ENCODE data around the gene UBTD1. TPM values are rescaled to one million over a fixed set of nuclear protein-coding genes. Genes with fewer than 3 reads are reported as not detected.

Gene UBTD1
- polyA plus RNA-seq, 1 donor (not counting 4 experiments of a cell fraction or from before 2014, with no cell fraction given) = 12.0 TPM

DNA sequence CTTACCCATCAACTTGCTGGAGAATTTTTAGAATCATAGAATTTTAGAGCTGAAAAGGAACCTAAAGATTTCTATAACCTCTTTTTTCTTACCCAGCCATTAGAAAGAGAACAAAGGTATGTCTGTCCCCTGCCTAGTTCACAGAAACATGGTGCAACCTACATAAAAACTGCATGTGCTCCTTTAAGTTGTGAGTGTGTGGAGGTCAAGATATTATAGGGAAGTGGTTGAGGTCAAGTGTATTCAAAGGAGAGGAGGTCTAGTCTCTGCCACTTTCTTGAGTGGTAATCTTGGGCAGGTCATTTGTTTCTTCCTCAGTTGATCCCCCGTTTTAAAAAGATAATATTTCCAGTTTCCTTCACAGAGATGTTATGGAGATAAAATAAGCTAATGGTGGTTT, 6.4 kb downstream of the UBTD1 start:
- Histone ChIP-seq H3K9me1 (ENCODE audit: control insufficient read depth, extremely low read depth, insufficient read depth, low read length) (peaks cover 4% of the 10 kb centered on the region), H3K4me2 (ENCODE audit: control insufficient read depth, extremely low read depth, insufficient read depth, low read depth, low read length) (no peak overlapping the region), H3K4me1 (ENCODE audit: control insufficient read depth, extremely low read depth, insufficient read depth, low read length) (peaks cover 16% of the 10 kb centered on the region), H4K20me1 (ENCODE audit: control insufficient read depth, extremely low read depth, insufficient read depth, low read length) (peaks cover 5% of the 10 kb centered on the region), H3K27me3 (ENCODE audit: control insufficient read depth, extremely low read depth, insufficient read depth, low read length) (no peaks in the 10 kb centered on the region), H3K27ac (ENCODE audit: control insufficient read depth, insufficient read depth, low read length) (no peak overlapping the region), H2AFZ (ENCODE audit: control insufficient read depth, low read length) (no peak overlapping the region), H3K36me3 (ENCODE audit: control insufficient read depth in 2 of 2, extremely low read depth in 1 of 2, insufficient read depth in 2 of 2, low read length in 2 of 2) (peaks cover 0 to 2% of the 10 kb centered on the region in 2 experiments), H3K9ac (ENCODE audit: control insufficient read depth, extremely low read depth, insufficient read depth, low read length) (no peak overlapping the region), H3K4me3 (ENCODE audit: control insufficient read depth in 2 of 3, extremely low read depth in 1 of 3, insufficient read depth in 2 of 3, low read depth in 1 of 3, low read length in 3 of 3) (no peak overlapping the region), H3K79me2 (ENCODE audit: control insufficient read depth, insufficient read depth, low read length) (peaks cover 80% of the 10 kb centered on the region), H3K9me3 (ENCODE audit: control insufficient read depth, low read depth, low read length) (no peaks in the 10 kb centered on the region)
- FAIRE-seq (no peak), DNase-seq (ENCODE audit: low read depth, low spot score) (no peak)
- dilution Hi-C loops (cut with MboI; ENCODE audit: extremely low pct_ligation_motif_present, low sequenced_read_pairs) = no loop called here
- TF ChIP-seq, protein P1, sequence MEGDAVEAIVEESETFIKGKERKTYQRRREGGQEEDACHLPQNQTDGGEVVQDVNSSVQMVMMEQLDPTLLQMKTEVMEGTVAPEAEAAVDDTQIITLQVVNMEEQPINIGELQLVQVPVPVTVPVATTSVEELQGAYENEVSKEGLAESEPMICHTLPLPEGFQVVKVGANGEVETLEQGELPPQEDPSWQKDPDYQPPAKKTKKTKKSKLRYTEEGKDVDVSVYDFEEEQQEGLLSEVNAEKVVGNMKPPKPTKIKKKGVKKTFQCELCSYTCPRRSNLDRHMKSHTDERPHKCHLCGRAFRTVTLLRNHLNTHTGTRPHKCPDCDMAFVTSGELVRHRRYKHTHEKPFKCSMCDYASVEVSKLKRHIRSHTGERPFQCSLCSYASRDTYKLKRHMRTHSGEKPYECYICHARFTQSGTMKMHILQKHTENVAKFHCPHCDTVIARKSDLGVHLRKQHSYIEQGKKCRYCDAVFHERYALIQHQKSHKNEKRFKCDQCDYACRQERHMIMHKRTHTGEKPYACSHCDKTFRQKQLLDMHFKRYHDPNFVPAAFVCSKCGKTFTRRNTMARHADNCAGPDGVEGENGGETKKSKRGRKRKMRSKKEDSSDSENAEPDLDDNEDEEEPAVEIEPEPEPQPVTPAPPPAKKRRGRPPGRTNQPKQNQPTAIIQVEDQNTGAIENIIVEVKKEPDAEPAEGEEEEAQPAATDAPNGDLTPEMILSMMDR (optimal IDR thresholded peaks at IDR 0.05 in 1 of 3, IDR thresholded peaks at IDR 0.05 in 1 of 3, conservative IDR thresholded peaks at IDR 0.05 in 1 of 3; ENCODE audit: extremely low read depth in 1 of 3, insufficient read depth in 2 of 3, low read length in 3 of 3) = no peak
- TF ChIP-seq EZH2 (IDR thresholded peaks at IDR 0.05; ENCODE audit: low read length) = no peak

DNA sequence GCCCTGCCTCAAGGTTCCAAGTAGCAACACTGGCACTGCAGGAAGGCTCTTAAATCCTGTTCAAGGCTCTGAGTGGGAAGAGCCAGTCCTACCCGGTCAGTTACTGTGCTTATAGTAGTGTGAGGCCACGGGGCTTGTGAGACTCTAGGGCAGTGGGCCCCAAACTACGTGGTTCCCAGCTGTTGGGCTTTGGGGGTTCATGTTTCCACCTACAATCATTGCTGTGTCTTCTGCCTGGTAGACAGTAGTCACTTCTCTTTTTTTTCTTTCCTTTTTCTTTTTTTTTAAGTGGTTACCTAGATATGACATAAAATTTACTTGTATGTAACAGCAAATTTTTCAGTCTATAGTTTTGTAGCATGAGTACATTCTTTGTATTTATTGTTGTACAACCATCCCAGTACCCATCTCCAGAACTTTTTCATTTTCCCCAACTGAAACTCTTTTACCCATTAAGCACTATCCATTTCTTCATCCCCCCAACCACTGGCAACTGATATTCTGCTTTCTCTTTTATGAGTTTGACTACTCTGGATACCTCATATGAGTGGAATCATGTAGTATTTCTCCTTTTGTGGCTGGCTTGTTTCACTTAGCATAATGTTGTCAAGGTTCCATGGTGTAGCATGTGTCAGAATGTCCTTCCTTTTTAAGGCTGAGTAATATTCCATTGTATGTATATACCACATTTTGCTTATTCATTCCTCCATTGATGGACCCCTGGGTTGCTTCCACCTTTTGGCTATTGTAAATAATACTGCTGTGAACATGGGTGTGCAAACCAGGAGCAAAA, 7.7 kb downstream of the UBTD1 start:
- dilution Hi-C loops (cut with MboI; ENCODE audit: extremely low pct_ligation_motif_present, low sequenced_read_pairs) = no loop called here

More for the DNA sequence above, 7.7 kb downstream of the UBTD1 start:
- Histone ChIP-seq H3K4me1 (ENCODE audit: control insufficient read depth, extremely low read depth, insufficient read depth, low read length) (peaks cover 10% of the 10 kb centered on the region), H3K4me3 (ENCODE audit: control insufficient read depth in 2 of 3, extremely low read depth in 1 of 3, insufficient read depth in 2 of 3, low read depth in 1 of 3, low read length in 3 of 3) (no peak overlapping the region), H3K27me3 (ENCODE audit: control insufficient read depth, extremely low read depth, insufficient read depth, low read length) (no peaks in the 10 kb centered on the region), H3K4me2 (ENCODE audit: control insufficient read depth, extremely low read depth, insufficient read depth, low read depth, low read length) (no peak overlapping the region), H4K20me1 (ENCODE audit: control insufficient read depth, extremely low read depth, insufficient read depth, low read length) (peaks cover 5% of the 10 kb centered on the region), H3K9ac (ENCODE audit: control insufficient read depth, extremely low read depth, insufficient read depth, low read length) (no peak overlapping the region), H2AFZ (ENCODE audit: control insufficient read depth, low read length) (no peak overlapping the region), H3K27ac (ENCODE audit: control insufficient read depth, insufficient read depth, low read length) (no peak overlapping the region), H3K9me1 (ENCODE audit: control insufficient read depth, extremely low read depth, insufficient read depth, low read length) (peaks cover 4% of the 10 kb centered on the region), H3K79me2 (ENCODE audit: control insufficient read depth, insufficient read depth, low read length) (peaks cover 79% of the 10 kb centered on the region), H3K9me3 (ENCODE audit: control insufficient read depth, low read depth, low read length) (no peaks in the 10 kb centered on the region), H3K36me3 (ENCODE audit: control insufficient read depth in 2 of 2, extremely low read depth in 1 of 2, insufficient read depth in 2 of 2, low read length in 2 of 2) (peaks cover 0 to 1% of the 10 kb centered on the region in 2 experiments)
- no peak for TF ChIP-seq EZH2 (IDR thresholded peaks at IDR 0.05; ENCODE audit: low read length)
- TF ChIP-seq, protein P1 (optimal IDR thresholded peaks at IDR 0.05 in 1 of 3, IDR thresholded peaks at IDR 0.05 in 1 of 3, conservative IDR thresholded peaks at IDR 0.05 in 1 of 3; ENCODE audit: extremely low read depth in 1 of 3, insufficient read depth in 2 of 3, low read length in 3 of 3) = no peak
- no peak for FAIRE-seq
- no peak for DNase-seq (ENCODE audit: low read depth, low spot score)

Measured in keratinocyte (primary cell).